ELF-1 (cell line): Measurements from ENCODE around the gene CDC42SE1.

Experiments used
- DNase-seq: peaks from one replicate; pipeline ENCODE4 v3.0.0-alpha.2; 2016; ENCODE audit warnings: low read depth, low spot score

The CDC42SE1 gene

DNA sequence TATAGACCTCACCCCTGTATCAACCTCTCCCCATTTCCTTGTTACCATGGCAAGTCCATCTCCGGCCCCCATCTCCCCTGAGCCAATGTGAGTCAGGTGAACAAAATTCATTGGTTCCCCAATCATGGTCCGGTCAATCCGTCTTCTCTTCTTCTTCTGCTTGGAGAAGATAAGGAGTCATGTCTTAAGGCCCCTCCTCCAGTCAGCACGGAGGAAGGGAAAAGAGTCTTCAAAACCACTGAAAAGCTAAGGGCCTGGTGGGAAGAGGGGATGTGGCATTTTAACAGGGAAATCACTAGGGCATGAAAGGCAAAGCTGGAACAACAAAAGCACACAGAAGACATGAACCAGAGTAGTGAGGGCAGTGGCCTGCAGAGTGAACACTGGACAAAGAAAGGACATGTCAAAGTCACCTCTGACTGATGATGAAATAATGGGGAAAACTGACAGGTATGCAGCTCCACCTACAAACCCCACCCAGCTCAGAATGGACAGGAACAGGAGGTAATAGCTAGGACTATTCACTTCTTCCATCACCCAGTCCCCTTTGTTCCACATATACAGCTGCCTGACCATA lies 4.4 kb downstream of the CDC42SE1 start:
- DNase-seq, result no peak

DNA sequence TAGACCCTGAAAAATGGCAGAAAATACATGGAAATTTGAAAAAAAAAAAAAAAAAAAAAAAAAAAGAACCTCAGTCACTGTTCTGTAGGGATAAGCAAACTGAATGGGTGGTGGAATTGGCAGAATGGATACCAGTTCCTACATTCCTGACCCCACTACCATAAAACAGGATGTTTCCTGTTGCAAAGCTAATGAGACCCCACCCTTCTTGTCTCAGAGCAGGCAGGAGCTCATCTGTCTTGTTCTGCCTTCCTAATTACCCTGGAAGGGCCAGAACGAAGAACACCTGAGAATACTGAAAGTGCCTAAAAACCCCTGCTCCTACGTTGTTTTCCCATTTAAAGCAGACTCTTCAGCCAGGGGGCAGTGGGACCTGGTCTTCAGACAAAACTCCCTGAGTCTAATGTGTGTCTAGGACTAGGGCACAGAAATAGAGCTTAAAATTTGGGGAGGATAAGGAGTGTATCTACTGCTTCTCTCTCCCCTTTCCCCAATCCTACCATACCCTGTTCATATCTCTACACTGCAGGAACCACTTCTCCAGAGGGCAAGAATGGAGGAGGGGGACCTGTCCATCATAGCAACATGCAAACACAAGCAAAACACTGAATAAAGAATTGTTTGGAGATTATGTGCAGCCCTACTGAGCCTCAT lies 7.9 kb downstream of the CDC42SE1 start:
- no peak for DNase-seq

DNA sequence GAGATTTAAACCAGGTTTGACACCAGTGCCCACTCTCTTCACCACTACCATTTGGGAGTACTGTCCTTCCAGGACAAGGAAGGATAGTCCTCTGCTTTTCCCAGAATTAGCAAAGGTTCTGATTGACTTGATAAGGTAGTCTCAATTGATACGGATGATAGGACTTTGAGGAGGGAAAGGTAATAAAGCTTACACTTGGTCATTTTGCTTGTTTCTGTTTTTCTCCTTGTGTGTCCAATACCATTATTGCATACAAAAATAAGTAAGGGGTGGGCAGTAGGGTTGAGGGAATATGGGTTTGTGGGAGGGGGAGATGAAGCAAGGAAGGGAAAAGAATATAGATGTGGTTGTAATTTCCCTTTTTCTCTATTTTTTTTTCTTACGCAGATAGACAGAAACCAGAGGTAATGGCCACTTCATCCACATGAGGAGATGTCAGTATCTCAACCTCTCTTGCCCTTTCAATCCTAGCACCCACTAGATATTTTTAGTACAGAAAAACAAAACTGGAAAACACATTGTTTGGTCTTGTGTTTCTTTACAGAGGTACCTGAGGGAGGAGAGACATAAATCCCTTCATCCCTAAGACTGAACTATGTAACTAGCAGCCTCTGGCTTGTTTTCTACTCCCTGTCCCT lies 9.3 kb downstream of the CDC42SE1 start:
- no peak for DNase-seq

DNA sequence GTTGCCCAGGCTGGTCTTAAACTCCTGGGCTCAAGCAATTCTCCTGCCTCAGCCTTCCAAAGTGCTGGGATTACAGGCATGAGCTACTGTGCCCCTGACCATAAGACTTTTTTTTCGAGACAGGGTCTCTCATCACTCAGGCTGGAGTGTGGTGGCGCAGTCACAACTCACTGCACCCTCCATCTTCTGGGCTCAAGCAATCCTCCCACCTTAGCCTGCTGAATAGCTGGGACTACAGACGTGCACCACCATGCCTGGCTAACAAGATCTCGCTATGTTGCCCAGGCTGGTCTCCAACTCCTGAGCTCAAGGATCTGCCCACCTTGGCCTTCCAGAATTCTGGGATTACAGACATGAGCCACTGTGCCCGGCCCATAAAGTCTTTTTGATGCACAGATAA lies 10.0 kb downstream of the CDC42SE1 start:
- DNase-seq, result no peak

DNA sequence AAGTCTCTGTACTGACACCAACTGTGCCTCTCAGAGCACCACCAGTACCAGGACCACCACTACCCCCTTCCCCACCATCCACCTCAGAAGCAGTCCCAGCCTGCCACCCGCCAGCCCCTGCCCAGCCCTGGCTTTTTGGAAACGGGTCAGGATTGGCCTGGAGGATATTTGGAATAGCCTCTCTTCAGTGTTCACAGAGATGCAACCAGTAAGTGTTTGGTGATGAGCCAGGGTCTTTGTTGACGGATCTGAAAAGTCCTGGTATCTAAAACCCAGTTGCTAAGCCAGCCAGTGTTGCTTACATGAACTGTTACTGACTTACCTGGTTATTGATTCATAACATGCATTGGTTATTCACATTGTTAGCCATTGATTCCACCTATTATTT lies 10.8 kb downstream of the CDC42SE1 start:
- DNase-seq, result no peak

DNA sequence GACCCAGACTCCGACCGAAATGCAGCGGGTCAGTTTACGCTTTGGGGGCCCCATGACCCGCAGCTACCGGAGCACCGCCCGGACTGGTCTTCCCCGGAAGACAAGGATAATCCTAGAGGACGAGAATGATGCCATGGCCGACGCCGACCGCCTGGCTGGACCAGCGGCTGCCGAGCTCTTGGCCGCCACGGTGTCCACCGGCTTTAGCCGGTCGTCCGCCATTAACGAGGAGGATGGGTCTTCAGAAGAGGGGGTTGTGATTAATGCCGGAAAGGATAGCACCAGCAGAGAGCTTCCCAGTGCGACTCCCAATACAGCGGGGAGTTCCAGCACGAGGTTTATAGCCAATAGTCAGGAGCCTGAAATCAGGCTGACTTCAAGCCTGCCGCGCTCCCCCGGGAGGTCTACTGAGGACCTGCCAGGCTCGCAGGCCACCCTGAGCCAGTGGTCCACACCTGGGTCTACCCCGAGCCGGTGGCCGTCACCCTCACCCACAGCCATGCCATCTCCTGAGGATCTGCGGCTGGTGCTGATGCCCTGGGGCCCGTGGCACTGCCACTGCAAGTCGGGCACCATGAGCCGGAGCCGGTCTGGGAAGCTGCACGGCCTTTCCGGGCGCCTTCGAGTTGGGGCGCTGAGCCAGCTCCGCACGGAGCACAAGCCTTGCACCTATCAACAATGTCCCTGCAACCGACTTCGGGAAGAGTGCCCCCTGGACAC lies 11.3 kb downstream of the CDC42SE1 start:
- DNase-seq, result peak; percentile 82

DNA sequence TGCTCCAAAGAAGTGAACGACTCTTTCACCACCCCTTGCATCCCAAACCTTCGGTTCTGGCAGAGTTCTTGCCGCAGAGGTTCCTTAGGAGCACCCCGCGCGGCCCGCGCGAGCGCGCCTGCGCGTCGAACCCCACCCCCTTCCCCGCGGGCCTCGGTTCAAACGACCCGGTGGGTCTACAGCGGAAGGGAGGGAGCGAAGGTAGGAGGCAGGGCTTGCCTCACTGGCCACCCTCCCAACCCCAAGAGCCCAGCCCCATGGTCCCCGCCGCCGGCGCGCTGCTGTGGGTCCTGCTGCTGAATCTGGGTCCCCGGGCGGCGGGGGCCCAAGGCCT lies 11.9 kb downstream of the CDC42SE1 start, which contains the start of gene C1orf56:
C1orf56 (plus strand) TSS at position 161 of the 334 bp plus-strand sequence; CDS start at position 258, 97 bp downstream.
- DNase-seq, result peak; percentile 84

DNA sequence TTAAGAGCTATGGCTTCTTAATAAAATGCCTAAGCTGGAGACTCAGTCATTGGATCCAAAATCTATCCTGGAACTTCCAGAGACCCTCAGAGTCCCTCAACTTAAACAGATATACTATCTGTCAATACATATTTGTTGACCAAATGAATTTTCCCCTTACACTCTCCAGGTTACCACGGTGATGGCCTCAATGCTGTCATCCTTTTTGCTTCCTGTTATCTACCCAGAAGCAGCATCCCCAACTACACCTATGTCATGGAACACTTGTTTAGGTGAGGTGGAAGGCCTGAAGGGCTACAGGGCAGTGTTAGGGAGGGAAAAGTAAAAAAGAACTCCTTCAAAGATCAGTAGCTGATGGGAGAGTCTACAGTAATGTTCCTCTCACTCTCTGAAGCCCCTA lies 16.3 kb downstream of the CDC42SE1 start:
- no peak for DNase-seq

DNA sequence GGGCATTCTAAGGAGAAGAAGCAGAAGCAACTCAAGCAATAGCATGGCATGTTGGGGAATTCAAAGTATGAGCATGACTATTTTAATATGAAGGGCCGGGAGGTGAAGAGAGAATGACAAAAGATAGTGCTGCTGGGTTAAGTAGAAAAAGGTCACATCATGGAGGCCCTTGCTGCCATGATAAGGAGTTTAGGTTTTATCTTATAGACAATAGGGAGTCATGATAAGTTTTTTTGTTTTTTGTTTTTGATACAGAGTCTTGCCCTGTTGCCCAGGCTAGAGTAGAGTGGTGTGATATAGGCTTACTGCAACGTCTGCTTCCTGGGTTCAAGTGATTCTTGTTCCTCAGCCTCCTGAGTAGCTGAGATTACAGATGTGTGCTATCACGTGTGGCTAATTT lies 19.9 kb downstream of the CDC42SE1 start:
- DNase-seq, result no peak

DNA sequence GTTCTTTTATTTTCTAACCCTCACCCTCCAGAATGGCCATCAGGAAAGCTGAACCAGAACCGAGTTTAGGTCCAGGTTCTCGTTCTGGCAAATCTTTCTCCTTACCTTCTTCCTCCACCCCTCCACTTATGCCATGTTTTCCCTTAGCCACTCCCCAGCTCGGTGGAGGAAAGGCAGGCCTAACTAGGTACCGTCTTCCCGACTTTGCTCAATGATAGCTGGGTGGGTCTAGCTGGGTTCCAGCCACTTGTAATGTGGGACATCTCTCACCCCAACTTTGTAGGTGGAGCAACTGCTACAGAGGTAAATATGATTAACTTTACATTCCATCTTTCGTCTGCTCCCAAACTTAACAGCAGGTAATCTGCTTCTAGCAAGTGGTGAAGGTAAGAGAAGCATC lies 22.4 kb downstream of the CDC42SE1 start:
- DNase-seq, result no peak

DNA sequence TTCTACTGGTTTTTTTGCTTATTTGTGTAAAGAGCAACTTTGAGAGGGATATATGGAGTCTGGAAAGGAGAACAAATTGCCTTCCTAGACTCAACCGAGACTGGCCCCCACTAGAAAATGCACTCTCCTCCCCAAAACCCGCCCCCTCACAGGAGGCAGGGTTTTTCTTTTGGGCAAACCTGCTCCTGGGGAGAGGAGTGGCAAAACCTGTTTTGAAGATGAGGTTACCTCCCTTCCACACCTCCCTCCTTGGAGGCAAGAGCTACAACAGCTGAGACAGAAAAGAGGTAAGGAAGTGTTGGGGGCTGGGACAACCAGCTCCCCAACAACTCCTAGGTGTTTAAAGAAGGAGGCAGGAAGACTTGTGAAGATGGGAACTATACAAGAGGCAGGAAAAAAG lies 23.1 kb downstream of the CDC42SE1 start, which contains the start of gene BNIPL:
BNIPL (plus strand) TSS at position 231 of the 400 bp plus-strand sequence; CDS start at position 371, 140 bp downstream.
- DNase-seq, result peak; percentile 49

DNA sequence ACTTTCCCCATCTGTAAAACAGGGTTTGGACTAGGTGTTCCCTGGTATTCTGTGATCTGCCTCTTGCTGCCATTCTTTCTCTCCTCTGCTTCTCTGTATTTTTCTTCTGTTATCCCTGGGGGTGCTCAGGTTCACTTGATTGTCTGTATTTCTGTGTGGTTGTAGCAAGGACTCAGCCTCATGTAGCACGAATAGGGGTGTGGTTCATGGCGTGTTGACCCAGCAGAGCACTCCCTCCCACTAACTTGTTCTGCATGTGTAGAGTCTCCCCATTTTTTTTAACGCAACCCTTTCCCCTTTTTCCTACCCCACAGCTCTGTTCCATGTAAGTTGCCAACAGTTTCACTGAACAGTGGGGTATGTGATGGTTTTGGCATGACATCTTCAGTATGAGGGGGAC lies 24.3 kb downstream of the CDC42SE1 start:
- no peak for DNase-seq

DNA sequence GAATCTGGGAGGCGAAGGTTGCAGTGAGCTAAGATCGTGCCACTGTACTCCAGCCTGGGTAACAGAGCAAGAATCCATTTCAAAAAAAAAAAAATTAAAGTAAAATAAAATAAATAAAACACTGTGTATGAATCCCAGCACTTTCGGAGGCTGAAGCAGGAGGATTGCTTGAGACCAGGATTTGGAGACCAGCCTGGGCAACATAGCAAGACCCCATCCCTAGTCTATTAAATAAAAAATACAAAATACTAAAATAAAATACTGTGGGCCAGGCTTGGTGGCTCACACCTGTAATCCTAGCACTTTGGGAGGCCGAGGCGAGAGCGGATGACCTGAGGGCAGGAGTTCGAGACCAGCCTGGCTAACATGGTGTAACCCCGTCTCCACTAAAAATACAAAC lies 27.3 kb downstream of the CDC42SE1 start:
- no peak for DNase-seq

DNA sequence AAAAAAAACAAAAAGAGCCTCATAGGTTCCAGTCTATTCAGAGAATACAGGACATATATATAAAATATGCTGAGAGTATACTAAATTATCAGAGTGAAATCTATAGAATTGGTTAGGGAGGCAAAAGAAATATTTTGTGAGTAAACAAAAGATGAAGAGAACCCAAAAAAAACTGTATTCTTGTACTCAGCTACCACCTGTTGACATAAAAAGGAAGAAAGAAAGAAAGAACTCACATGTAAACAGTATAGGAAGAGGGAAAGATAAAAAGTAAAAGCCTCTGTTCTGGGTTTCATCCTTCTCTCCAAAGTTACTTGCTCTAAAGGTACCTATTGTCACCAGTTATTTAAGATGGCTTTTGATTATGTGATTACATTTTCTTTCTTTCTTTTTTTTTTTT lies 33.0 kb downstream of the CDC42SE1 start:
- no peak for DNase-seq

DNA sequence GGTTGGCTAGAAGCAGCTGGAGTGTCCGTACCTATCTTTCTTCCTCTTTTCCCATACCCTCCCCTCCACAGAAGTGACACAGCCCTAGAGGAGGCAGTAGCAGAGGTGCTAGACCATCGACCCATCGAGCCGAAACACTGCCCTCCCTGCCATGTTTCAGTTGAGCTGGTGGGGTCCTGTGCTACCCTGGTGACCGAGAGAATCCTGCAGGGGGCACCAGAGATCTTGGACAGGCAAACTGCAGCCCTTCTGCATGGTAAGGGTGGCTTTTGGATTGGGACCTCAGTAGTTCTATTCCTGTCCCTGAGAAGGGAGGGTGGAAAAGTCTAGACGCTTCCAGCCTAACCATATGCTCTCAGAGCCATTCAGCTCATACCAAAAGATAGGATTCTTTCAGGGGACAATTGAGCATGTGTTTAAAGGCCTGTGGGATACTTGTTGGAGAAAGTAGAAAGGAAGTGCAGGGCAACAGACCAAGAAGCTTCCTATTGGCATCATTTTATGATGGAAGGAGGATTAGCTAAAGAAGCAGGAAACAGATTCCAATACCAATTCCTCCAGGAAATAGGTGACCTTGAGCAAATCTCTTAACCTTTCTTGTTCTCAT lies 34.8 kb downstream of the CDC42SE1 start:
- peak; percentile 91 for DNase-seq

DNA sequence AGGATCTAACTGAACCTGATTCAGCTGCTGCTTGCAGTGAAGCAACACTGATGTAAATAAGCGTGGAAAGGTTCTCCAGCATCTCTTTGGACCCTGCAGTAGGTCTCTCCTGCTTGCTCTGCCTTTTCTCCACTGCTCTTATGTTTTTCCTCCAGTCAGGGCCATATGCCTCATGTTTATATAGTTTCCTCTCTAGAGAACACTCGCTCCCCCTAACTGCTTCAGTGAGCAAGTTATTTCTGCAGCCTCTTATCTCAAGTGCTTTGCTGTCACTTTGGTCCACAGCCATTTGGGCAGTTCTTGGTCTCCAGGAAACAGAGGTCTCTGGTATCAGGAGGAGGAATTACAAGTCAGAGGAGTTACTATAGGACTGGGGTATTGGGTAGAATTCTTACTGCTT lies 45.9 kb downstream of the CDC42SE1 start:
- DNase-seq, result no peak

DNA sequence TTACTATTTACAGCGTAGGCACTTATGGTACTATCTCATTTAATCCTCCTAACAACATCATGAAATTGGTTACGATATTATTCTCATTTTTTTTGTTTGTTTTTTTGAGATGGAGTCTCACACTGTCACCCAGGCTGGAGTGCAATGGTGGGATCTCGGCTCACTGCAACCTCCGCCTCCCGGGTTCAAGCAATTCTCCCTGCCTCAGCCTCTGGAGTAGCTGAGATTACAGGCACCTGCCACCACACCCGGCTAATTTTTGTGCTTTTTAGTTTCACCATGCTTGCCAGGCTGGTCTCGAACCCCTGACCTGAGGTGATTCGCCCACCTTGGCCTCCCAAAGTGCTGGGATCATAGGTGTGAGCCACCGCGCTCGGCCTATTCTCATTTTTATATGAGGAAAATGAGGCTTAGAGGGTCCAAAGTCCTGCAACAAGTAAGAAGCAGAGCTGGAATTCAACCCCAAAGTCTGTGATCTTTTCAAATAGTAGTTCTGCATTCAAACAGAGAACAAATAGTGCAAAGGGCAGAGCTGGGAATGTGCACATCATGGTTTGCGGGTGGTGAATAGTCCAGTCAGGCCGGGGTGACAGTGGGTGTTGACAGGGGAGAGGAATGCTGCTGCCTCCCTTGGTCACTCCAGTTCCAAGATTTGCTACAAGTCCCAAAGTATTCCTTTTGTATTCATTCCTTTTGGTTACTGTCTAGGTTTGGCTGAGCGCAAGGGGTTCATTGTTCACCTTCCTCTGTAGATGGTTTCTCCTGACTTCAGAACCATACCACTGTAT lies 46.5 kb downstream of the CDC42SE1 start:
- no peak for DNase-seq

DNA sequence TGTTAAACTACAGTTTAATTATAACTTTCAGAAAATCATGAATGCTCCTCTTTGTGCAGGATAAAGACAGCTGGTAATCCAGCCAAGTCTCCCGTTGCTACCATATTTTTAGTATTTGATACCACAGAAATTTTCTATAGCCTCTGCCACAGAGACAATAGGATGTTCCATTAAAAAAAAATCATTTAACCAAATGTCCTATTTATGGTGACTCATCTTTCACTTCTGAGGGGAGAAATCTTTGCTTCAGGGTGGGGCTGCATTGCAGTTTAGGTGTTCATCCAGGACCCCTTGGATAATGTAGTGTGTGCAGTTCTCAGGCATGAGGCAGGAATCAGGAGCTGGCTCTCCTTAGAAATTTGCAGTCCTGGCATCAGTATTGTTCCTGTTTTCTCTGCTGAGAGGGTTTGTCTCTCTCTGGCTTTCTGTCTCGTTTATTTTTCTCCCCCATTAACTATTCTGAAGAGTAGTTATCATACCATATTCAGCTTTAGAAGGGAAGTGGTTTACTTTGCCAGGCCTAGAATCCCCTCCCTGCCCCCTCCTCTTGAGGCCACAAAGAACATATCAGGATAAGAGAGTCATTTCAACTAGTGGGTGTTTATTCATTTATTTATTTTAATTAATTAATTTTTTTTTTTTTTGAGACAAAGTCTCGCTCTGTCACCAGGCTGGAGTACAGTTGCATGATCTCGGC lies 48.1 kb downstream of the CDC42SE1 start:
- DNase-seq, result no peak

DNA sequence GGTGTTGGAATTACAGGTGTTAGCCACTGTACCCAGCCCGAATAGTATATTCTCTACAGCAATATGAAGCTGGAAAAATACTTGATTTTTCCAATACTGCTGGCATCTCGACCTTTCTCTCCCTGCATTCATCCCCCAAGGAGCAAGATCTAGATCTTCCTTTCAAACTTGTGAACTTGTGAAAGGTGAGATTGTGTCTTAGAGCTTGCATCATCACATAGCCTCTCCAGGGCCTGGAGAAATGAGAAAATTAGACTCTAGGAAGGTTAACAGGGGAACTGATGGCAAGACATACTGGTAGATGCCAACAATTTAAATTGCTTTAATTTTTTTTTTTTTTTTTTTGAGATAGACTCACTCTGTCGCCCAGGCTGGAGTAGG lies 49.1 kb downstream of the CDC42SE1 start:
- no peak for DNase-seq

DNA sequence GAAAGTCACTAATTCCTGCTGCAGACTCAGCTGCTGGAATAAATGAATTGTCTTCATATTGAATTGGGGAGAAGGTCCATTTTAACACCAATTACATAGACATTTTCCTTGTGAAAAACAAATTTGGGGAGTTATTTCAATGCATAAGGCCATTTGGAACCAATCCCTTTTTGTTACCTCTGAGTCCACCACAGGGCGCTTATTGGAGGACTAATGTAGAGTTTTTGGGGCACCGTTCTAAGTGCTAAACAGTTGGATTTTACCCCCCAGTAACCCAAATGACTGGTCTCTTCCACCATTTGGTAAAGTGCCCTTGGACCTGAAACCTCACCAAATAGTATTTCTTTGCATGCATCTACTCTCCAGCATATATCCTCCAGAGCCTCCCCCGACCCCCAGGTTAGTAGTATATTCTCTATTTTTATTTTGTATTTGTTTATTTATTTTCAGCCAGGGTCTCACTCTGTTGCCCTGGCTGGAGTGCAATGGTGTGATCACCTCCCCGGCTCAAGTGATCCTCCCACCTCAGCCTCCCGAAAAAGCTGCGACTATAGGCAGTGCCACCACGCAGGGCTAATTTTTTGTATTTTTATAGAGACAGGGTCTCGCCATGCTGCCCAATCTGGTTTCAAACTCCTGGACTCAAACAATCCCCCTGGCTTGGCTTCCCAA lies 49.6 kb downstream of the CDC42SE1 start:
- DNase-seq, result no peak
